G401.6 (cell line): ENCODE measurements around the gene PRSS1.
"Not testable (repeated sequence)": the region's sequence is repeated elsewhere in the genome, so short reads cannot be mapped to it uniquely, and the experiment has no call there.

Experiments used
- FAIRE-seq: peaks from 2 replicates; lab custom pipeline; 2012; peaks lifted over from hg19 to GRCh38; lab: Jason Lieb, UNC

The PRSS1 gene

GRCh38 chr7:142748410-142748809 lies 862 bp upstream of the PRSS1 start:
- not testable (repeated sequence) for FAIRE-seq

- no peak for FAIRE-seq
Measured at GRCh38 chr7:142750321-142750938, 1.2 kb downstream of the PRSS1 start.

- not testable (repeated sequence) for FAIRE-seq
Measured at GRCh38 chr7:142751526-142752175, 2.4 kb downstream of the PRSS1 start.

- FAIRE-seq: no peak
Measured at GRCh38 chr7:142752376-142753225, 3.3 kb downstream of the PRSS1 start.

- FAIRE-seq: no peak
Measured at GRCh38 chr7:142753366-142753765, 4.1 kb downstream of the PRSS1 start.

GRCh38 chr7:142753925-142754491 lies 4.7 kb downstream of the PRSS1 start:
- not testable (repeated sequence) for FAIRE-seq

GRCh38 chr7:142754681-142755575 lies 5.7 kb downstream of the PRSS1 start:
- no peak for FAIRE-seq

- not testable (repeated sequence) for FAIRE-seq
Measured at GRCh38 chr7:142758312-142758711, 9.0 kb downstream of the PRSS1 start.

- no peak for FAIRE-seq
Measured at GRCh38 chr7:142759433-142759832, 10.2 kb downstream of the PRSS1 start.

GRCh38 chr7:142760071-142760642 lies 10.9 kb downstream of the PRSS1 start:
- FAIRE-seq: no peak

- not testable (repeated sequence) for FAIRE-seq
Measured at GRCh38 chr7:142761606-142762005, 12.3 kb downstream of the PRSS1 start.

GRCh38 chr7:142762104-142762503 lies 12.8 kb downstream of the PRSS1 start:
- no peak for FAIRE-seq

- no peak for FAIRE-seq
Measured at GRCh38 chr7:142767451-142767850, 18.2 kb downstream of the PRSS1 start.

- no peak for FAIRE-seq
Measured at GRCh38 chr7:142767861-142768260, 18.6 kb downstream of the PRSS1 start.

GRCh38 chr7:142768885-142769284 lies 19.6 kb downstream of the PRSS1 start:
- not testable (repeated sequence) for FAIRE-seq

GRCh38 chr7:142770661-142771352 lies 21.5 kb downstream of the PRSS1 start, which contains the start of gene PRSS2:
PRSS2 (plus strand) TSS chr7:142770970; CDS start chr7:142770983, 13 bp downstream.
- no peak for FAIRE-seq

GRCh38 chr7:142771353-142771723 lies 22.1 kb downstream of the PRSS1 start:
- FAIRE-seq: no peak

- FAIRE-seq: no peak
Measured at GRCh38 chr7:142772051-142772450, 22.8 kb downstream of the PRSS1 start.

- no peak for FAIRE-seq
Measured at GRCh38 chr7:142772673-142773072, 23.4 kb downstream of the PRSS1 start.

- no peak for FAIRE-seq
Measured at GRCh38 chr7:142773230-142773629, 24.0 kb downstream of the PRSS1 start.
